Fibroblast of lung (primary cell): Measurements from ENCODE around the gene GABBR2.

Experiments
- CTCF ChIP-seq, 2 donors: IDR thresholded peaks in 1 of 2; conservative IDR thresholded peaks in 1 of 2; 1 replicate in 1 of 2; 2 replicates in 1 of 2; pipeline ENCODE4 v1.5.1; 2011 to 2012; ENCODE audit warnings: low read length in 2 of 2, control low read depth in 1 of 2, inconsistent platforms in 1 of 2, low read depth in 1 of 2, mild to moderate bottlenecking in 1 of 2
- EZH2 ChIP-seq: IDR thresholded peaks from 2 replicates; pipeline ENCODE4 v1.5.1; 2012; ENCODE audit warnings: low read length, control low read depth, mild to moderate bottlenecking; ENCODE audit errors: missing control alignments

GRCh38 chr9:98615633-98616032 is 93.1 kb downstream of the GABBR2 start:
- TF ChIP-seq CTCF (conservative IDR thresholded peaks at IDR 0.05 in 1 of 2, IDR thresholded peaks at IDR 0.05 in 1 of 2; ENCODE audit: low read depth in 1 of 2, low read length in 2 of 2) = no peak
- no peak for TF ChIP-seq EZH2
